Measurements from ENCODE around the gene LIF. TPM values are rescaled to one million over a fixed set of nuclear protein-coding genes. Genes with fewer than 3 reads are reported as not detected.

Gene LIF
- total and polyA plus RNA-seq, 2 donors (not counting 3 experiments of a cell fraction or from before 2014, with no cell fraction given) = 0.12 to 0.27 TPM

DNA sequence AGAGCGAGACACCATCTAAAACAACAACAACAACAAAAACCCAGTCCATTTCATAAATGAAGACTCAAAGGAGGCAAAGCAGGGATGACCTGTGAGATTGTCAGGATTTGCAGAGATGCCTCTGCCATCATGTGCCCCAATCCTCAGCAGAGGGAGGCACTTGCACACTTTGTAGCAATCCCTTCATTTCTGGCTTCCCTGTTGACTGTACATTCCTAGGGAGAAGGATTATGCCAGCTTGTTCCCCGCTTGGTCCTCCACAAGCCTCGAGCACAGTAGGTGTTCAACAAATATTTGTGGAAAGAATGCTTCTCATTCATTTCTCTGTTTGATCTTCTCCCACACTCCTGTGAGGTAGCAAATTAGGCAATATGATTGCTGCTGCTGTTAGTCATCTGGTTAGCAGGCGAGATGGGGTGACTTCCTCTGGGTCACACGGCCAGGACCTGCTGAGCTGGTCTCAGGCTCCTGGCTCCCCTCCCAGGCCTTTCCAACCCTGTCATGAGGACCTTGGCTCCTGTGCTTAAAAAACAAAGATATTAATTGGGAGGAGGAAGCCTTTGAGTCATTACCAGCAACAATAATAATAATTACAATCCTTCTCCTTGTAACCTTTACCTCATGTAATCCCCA lies 34.1 kb downstream of the LIF start:
- ChIA-PET CTCF (interaction anchor here (1.2 kb wide), 2 partner anchors 11 to 43 kb away, joined by 3 to 5 read pairs; no protein-coding TSS in a partner anchor), POLR2A (no interaction called here)
- FAIRE-seq = peak; percentile 70
- H3K27ac ChIP-seq (ENCODE audit: insufficient read depth, low read depth, low read length) = no peak overlapping the region
- TF ChIP-seq POLR2A (IDR thresholded peaks at IDR 0.05; ENCODE audit: low read depth, low read length) = no peak
- TF ChIP-seq EZH2 (IDR thresholded peaks at IDR 0.05; ENCODE audit: borderline replicate concordance, low read depth, low read length, severe bottlenecking) = no peak
- no peak for TF ChIP-seq MYC (IDR thresholded peaks at IDR 0.05; ENCODE audit: low read depth, low read length)
- TF ChIP-seq, protein P1, sequence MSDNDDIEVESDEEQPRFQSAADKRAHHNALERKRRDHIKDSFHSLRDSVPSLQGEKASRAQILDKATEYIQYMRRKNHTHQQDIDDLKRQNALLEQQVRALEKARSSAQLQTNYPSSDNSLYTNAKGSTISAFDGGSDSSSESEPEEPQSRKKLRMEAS (IDR thresholded peaks at IDR 0.05; ENCODE audit: insufficient read depth, insufficient read length) = no peak
- no peak for TF ChIP-seq POLR2AphosphoS5 (IDR thresholded peaks at IDR 0.05; ENCODE audit: insufficient read depth, low read depth, low read length)
- no peak for TF ChIP-seq GATA2 (IDR thresholded peaks at IDR 0.05; ENCODE audit: insufficient read depth, insufficient read length, low read depth, low read length)
- peak; percentile 57 for TF ChIP-seq FOS (IDR thresholded peaks at IDR 0.05; ENCODE audit: borderline replicate concordance, insufficient read depth, low read length)
- TF ChIP-seq JUN (IDR thresholded peaks at IDR 0.05; ENCODE audit: borderline replicate concordance, insufficient read depth, insufficient read length, low read depth) = no peak
- DNase-seq (ENCODE audit: low read depth, low spot score) = peak; percentile 60
- H3K36me3 ChIP-seq (ENCODE audit: control insufficient read depth in 2 of 2, extremely low read depth in 1 of 2, insufficient read depth in 2 of 2, low read length in 2 of 2) = no peaks in the 10 kb centered on the region
- H3K9ac ChIP-seq (replicated peaks; ENCODE audit: extremely low read depth, insufficient read depth, low read length) = no peak overlapping the region
- no peak overlapping the region for H2AFZ ChIP-seq (ENCODE audit: low read depth, low read length)
- dilution Hi-C loops (cut with MboI; ENCODE audit: extremely low pct_ligation_motif_present, low sequenced_read_pairs) (no loop called here), intact Hi-C loops (cut with micrococcal nuclease) (no loop called here)
- no TSS peak for BruUV-seq (replicated peaks)
- H3K4me1 ChIP-seq (ENCODE audit: control insufficient read depth, extremely low read depth, insufficient read depth, low read length) = peaks cover 25% of the 10 kb centered on the region
- no peak overlapping the region for H3K4me3 ChIP-seq (replicated peaks in 1 of 3; ENCODE audit: insufficient read depth in 1 of 3, low read depth in 1 of 3, low read length in 3 of 3)
- no peaks in the 10 kb centered on the region for H3K9me3 ChIP-seq (replicated peaks; ENCODE audit: control insufficient read depth, insufficient read depth, low read length)
- no peaks in the 10 kb centered on the region for H3K79me2 ChIP-seq (ENCODE audit: control insufficient read depth, insufficient read depth, low read length)
- H3K9me1 ChIP-seq (replicated peaks; ENCODE audit: control insufficient read depth, extremely low read depth, insufficient read depth, low read length) = no peaks in the 10 kb centered on the region
- H3K4me2 ChIP-seq (ENCODE audit: insufficient read depth, low read length) = no peak overlapping the region
- peaks cover 0 to 8% of the 10 kb centered on the region in 2 experiments for H3K27me3 ChIP-seq (ENCODE audit: control insufficient read depth in 2 of 2, insufficient read depth in 2 of 2, low read length in 2 of 2)
- H4K20me1 ChIP-seq (replicated peaks; ENCODE audit: control insufficient read depth, extremely low read depth, insufficient read depth, low read length) = no peaks in the 10 kb centered on the region
